B cell (primary cell): Measurements from ENCODE around the gene CD58. TPM values are rescaled to one million over a fixed set of nuclear protein-coding genes. Genes with fewer than 3 reads are reported as not detected.

Experiments
- ATAC-seq: fragments of 200-7000 bp; cut with Tn5 transposase; one replicate; pipeline ENCODE4 v1.10.0; 2021; ENCODE audit warnings: low read depth, mild to moderate bottlenecking, moderate number of reproducible peaks, moderate library complexity
- CTCF ChIA-PET: fragments of 350-600 bp; sonication (Branson Sonifier 250); formaldehyde crosslinking; loops from one replicate; lab custom pipeline; 2021; ENCODE audit warnings: antibody characterized with exemption, inconsistent platforms; lab: Charles Lee
- POLR2A ChIA-PET: fragments of 350-600 bp; sonication (Branson Sonifier 250); formaldehyde crosslinking; loops from one replicate; lab custom pipeline; 2021; ENCODE audit warnings: antibody characterized with exemption; lab: Charles Lee
- DNase-seq: peaks from one replicate; pipeline ENCODE4 v3.0.0; 2013
- H2AFZ ChIP-seq: 2 replicates; pipeline ENCODE4 v1.6.1; 2012; ENCODE audit warnings: mild to moderate bottlenecking, low read depth, low read length; ENCODE audit not compliant: insufficient read depth, poor library complexity, severe bottlenecking
- H3K27ac ChIP-seq, 2 donors: 1 replicate in 1 of 2; 2 replicates in 1 of 2; pipeline ENCODE4 v1.5.1; 2012 to 2013; ENCODE audit warnings: low read length in 2 of 2, mild to moderate bottlenecking in 2 of 2, moderate library complexity in 1 of 2
- H3K27me3 ChIP-seq, 4 experiments: fragments of 200-600 bp in 1 of 4; sonication (generic) in 1 of 4; replicated peaks in 1 of 4; 1 replicate in 2 of 4; 2 replicates in 2 of 4; pipeline versions ENCODE4 v1.6.1 to v1.7.0; 2013 to 2016; ENCODE audit warnings: low read length in 3 of 4, mild to moderate bottlenecking in 2 of 4, mixed read lengths in 1 of 4, moderate library complexity in 1 of 4; ENCODE audit not compliant: insufficient read depth in 4 of 4, control insufficient read depth in 3 of 4; ENCODE audit errors: control extremely low read depth in 1 of 4
- H3K36me3 ChIP-seq, 2 experiments: replicated peaks in 1 of 2; 1 replicate in 1 of 2; 2 replicates in 1 of 2; pipeline versions ENCODE4 v1.6.1 to v1.7.1; 2013; ENCODE audit warnings: low read length in 1 of 2; ENCODE audit not compliant: insufficient read depth in 2 of 2, control insufficient read depth in 1 of 2; ENCODE audit errors: control extremely low read depth in 1 of 2, extremely low read depth in 1 of 2
- H3K4me1 ChIP-seq, 2 donors: fragments of 200-600 bp in 1 of 2; sonication (generic) in 1 of 2; 1 replicate in 1 of 2; 2 replicates in 1 of 2; pipeline versions ENCODE4 v1.5.1 to v1.6.1; 2013 to 2017; ENCODE audit warnings: low read length in 2 of 2; ENCODE audit not compliant: control insufficient read depth in 2 of 2, insufficient read depth in 2 of 2
- H3K4me2 ChIP-seq: replicated peaks from 2 replicates; pipeline ENCODE3; 2012; ENCODE audit warnings: mild to moderate bottlenecking, low read depth, low read length; ENCODE audit not compliant: poor library complexity, severe bottlenecking
- H3K4me3 ChIP-seq, 5 experiments: fragments of 200-600 bp in 1 of 5; sonication (generic) in 1 of 5; 1 replicate in 3 of 5; 2 replicates in 2 of 5; pipeline versions ENCODE4 v1.5.1 to v1.7.0; 2011 to 2016; ENCODE audit warnings: low read length in 4 of 5, mild to moderate bottlenecking in 4 of 5, low read depth in 2 of 5, control low read depth in 1 of 5, moderate library complexity in 1 of 5; ENCODE audit not compliant: insufficient read depth in 1 of 5; ENCODE audit errors: control extremely low read depth in 1 of 5, extremely low read depth in 1 of 5
- H3K79me2 ChIP-seq: fragments of 200-600 bp; sonication (generic); one replicate; pipeline ENCODE4 v1.6.0; 2016; ENCODE audit warnings: low read length; ENCODE audit not compliant: control insufficient read depth, insufficient read depth
- H3K9ac ChIP-seq: fragments of 200-600 bp; sonication (generic); 2 replicates; pipeline ENCODE4 v1.6.1; 2017; ENCODE audit warnings: mild to moderate bottlenecking, low read length, moderate library complexity
- H3K9me3 ChIP-seq, 3 donors: one replicate each; pipeline versions ENCODE4 v1.6.1 to v1.7.1; 2013; ENCODE audit warnings: low read length in 2 of 3; ENCODE audit not compliant: control insufficient read depth in 2 of 3, insufficient read depth in 1 of 3; ENCODE audit errors: control extremely low read depth in 1 of 3
- H4K20me1 ChIP-seq: 2 replicates; pipeline ENCODE4 v1.6.0; 2012; ENCODE audit warnings: mild to moderate bottlenecking, low read length; ENCODE audit not compliant: insufficient read depth, control insufficient read depth, poor library complexity, severe bottlenecking
- H3K27ac Mint-ChIP-seq: one replicate; pipeline ENCODE4 v1.8.0; 2021; ENCODE audit warnings: mixed read lengths
- H3K27me3 Mint-ChIP-seq: one replicate; pipeline ENCODE4 v1.8.0; 2021; ENCODE audit warnings: mixed read lengths
- H3K4me1 Mint-ChIP-seq: one replicate; pipeline ENCODE4 v1.8.0; 2021; ENCODE audit warnings: mixed read lengths
- H3K4me3 Mint-ChIP-seq: one replicate; pipeline ENCODE4 v1.8.0; 2021; ENCODE audit warnings: mixed read lengths
- H3K9me3 Mint-ChIP-seq: one replicate; pipeline ENCODE4 v1.8.0; 2022; ENCODE audit warnings: mixed read lengths; ENCODE audit not compliant: insufficient read depth
- CTCF ChIP-seq: fragments of 200-600 bp; IDR thresholded peaks from one replicate; pipeline ENCODE4 v1.8.0; 2022; ENCODE audit warnings: antibody characterized with exemption, mild to moderate bottlenecking
- EZH2 ChIP-seq: IDR thresholded peaks from 2 replicates; pipeline ENCODE4 v1.6.1; 2012; ENCODE audit warnings: borderline replicate concordance, low read depth, mild to moderate bottlenecking, moderate library complexity, low read length; ENCODE audit not compliant: insufficient read depth, poor library complexity, severe bottlenecking
- WGBS: methylation state at CpG from one replicate; pipeline ENCODE4 v1.1.5; 2013; ENCODE audit warnings: missing lambda C conversion rate; ENCODE audit not compliant: insufficient coverage; 5-methylcytosine and 5-hydroxymethylcytosine counted together
- intact Hi-C: fragments of 100-400 bp; cut with micrococcal nuclease; formaldehyde crosslinking; loops from one replicate; pipeline ENCODE4 v1.10.0; 2022
- polyA plus RNA-seq: library from polyadenylated mRNA; depleted of rRNA; stranded (reverse); fragments of >200 nt; gene quantifications from 2 replicates; pipeline ENCODE4 v1.2.3, GENCODE V29; 2012
- total RNA-seq, 2 donors: library from RNA; stranded (reverse); fragments of 120-200 nt in 1 of 2; gene quantifications; 1 replicate in 1 of 2; 2 replicates in 1 of 2; pipeline versions ENCODE4 v1.2.3 to v1.2.4, GENCODE V29; 2013 to 2022

Gene CD58
- total and polyA plus RNA-seq, 2 donors (not counting 1 experiment from before 2014, with no cell fraction given), result 12.3 to 47.6 TPM

- Histone ChIP-seq H3K4me2 (peak overlapping the region; percentile 46), H2AFZ (no peak overlapping the region), H3K27ac (peak overlapping the region; percentile 66 to 77), H3K79me2 (no peaks in the 10 kb centered on the region), H3K27me3 (no peaks in the 10 kb centered on the region), H3K9ac (no peak overlapping the region), H3K4me1 (peaks cover 24 to 30% of the 10 kb centered on the region in 2 donors), H3K9me3 (no peaks in the 10 kb centered on the region), H3K36me3 (no peaks in the 10 kb centered on the region), H4K20me1 (no peaks in the 10 kb centered on the region), H3K4me3 (no peak overlapping the region)
- ATAC-seq (no peak), DNase-seq (peak; percentile 23)
- intact Hi-C loops, result loop anchor here (1.0 to 5.0 kb wide), 5 partner anchors 12 to 126 kb away; no protein-coding TSS in a partner anchor
- peak overlapping the region; percentile 83 for H3K27ac Mint-ChIP-seq
- peaks cover 41% of the 10 kb centered on the region for H3K4me1 Mint-ChIP-seq
- CTCF ChIA-PET, result interaction anchor here (0.6 to 4.5 kb wide), 13 partner anchors 11 to 365 kb away, joined by 3 to 39 read pairs (median 5); partner anchors contain the start of gene CD58
- no peaks in the 10 kb centered on the region for H3K27me3 Mint-ChIP-seq
- H3K4me3 Mint-ChIP-seq, result peak overlapping the region; percentile 50
- TF ChIP-seq EZH2, result no peak
- TF ChIP-seq CTCF, result no peak
- H3K9me3 Mint-ChIP-seq, result no peaks in the 10 kb centered on the region
- whole genome bisulfite sequencing, result 75% methylated on average over 5 of the region's 7 CpGs
- POLR2A ChIA-PET, result interaction anchor here (0.6 to 1.4 kb wide), 2 partner anchors 53 to 64 kb away, joined by 6 to 8 read pairs; no protein-coding TSS in a partner anchor
These were observed 67.1 kb downstream of the CD58 start for GRCh38 chr1:116503546-116504307.
